Heart left ventricle (tissue), 13 donors: Measurements from ENCODE around the gene CDC27.
"Not testable (repeated sequence)": the region's sequence is repeated elsewhere in the genome, so short reads cannot be mapped to it uniquely, and the experiment has no call there.

Experiments
- POLR2A ChIP-seq, 2 donors: fragments of 450-650 bp; IDR thresholded peaks; one replicate each; pipeline ENCODE4 v1.6.1; 2017; ENCODE audit warnings: antibody characterized with exemption in 2 of 2, mild to moderate bottlenecking in 2 of 2, moderate library complexity in 2 of 2
- TF ChIP-seq, protein P1 (sequence below), 12 donors: fragments of 200-600 bp; sonication (generic) in 4 of 12; IDR thresholded peaks; one replicate each; pipeline versions ENCODE4 v1.5.0 to v1.8.0; 2018 to 2022; ENCODE audit warnings: antibody characterized with exemption in 12 of 12, mild to moderate bottlenecking in 5 of 12
- donor health status: ischemic (EF 13 %, LVEDD 7.1; RV severe dilation, severe dysfunction).
- donor health status: DM: no; HTN: yes; CAD: no.
- donor health status: DM: no; HTN: no; CAD: no.
- donor health status: ischemic (EF 25% LVEDD 6.9; RV normal size, moderate dysfunction).
- donor health status: ischemic (EF 25% LVEDD 5.7; RV mildly dilated, moderate dysfunction).
- donor health status: ischemic (EF 35%, LVEDD 5.7; RV mildly dilated, moderate dysfunction).
- donor health status: nonischemic (EF 11% LVEDD 7.7; RV severe dilation, severe dysfunction).
- donor health status: DM: yes; HTN: yes; CAD: no.
- donor health status: PGD.
- donor health status: ischemic (EF 29% LVEDD 5.4; RV normal size, mild dysfunction).
- donor health status: nonischemic (EF 23%, LVEDD 6.1; RV moderate dilation, normal function).

DNA sequence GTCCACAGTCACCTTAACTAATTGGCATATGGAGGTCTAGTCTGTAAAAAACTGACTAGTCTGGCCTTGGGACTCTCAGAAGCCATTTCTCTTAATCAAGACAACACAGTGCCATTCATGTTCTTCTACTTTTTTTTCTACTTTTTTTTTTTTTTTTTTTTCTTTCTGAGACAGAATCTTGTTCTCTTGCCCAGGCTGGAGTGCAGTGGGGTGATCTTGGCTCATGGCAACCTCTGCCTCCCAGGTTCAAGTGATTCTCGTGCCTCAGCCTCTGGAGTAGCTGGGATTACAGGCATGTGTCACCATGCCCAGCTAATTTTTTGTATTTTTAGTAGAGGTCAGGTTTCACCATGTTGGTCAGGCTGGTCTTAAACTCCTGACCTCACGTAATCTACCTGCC, 65.8 kb downstream of the CDC27 start:
- TF ChIP-seq, protein P1, sequence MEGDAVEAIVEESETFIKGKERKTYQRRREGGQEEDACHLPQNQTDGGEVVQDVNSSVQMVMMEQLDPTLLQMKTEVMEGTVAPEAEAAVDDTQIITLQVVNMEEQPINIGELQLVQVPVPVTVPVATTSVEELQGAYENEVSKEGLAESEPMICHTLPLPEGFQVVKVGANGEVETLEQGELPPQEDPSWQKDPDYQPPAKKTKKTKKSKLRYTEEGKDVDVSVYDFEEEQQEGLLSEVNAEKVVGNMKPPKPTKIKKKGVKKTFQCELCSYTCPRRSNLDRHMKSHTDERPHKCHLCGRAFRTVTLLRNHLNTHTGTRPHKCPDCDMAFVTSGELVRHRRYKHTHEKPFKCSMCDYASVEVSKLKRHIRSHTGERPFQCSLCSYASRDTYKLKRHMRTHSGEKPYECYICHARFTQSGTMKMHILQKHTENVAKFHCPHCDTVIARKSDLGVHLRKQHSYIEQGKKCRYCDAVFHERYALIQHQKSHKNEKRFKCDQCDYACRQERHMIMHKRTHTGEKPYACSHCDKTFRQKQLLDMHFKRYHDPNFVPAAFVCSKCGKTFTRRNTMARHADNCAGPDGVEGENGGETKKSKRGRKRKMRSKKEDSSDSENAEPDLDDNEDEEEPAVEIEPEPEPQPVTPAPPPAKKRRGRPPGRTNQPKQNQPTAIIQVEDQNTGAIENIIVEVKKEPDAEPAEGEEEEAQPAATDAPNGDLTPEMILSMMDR (IDR thresholded peaks at IDR 0.05) = not testable (repeated sequence)
- TF ChIP-seq POLR2A (IDR thresholded peaks at IDR 0.05) = not testable (repeated sequence)
